Measurements from ENCODE around the gene ACYP2. TPM values are rescaled to one million over a fixed set of nuclear protein-coding genes. Genes with fewer than 3 reads are reported as not detected.
A peak's percentile ranks its signal among the peaks of the same experiment; 100 is the strongest.

ACYP2 gene
- total RNA-seq, 3 donors from 2014 or later, result 19.3 to 39.2 (median 27.8) TPM

- no peaks in the 10 kb centered on the region for H3K36me3 ChIP-seq
- no peaks in the 10 kb centered on the region for H3K27me3 ChIP-seq
- H3K27ac ChIP-seq, result no peak overlapping the region
- intact Hi-C loops (cut with DNase I; ENCODE audit: low total_unique reads), result no loop called here
- TF ChIP-seq POLR2A (IDR thresholded peaks at IDR 0.05), result no peak
- no peak for TF ChIP-seq POLR2AphosphoS5 (IDR thresholded peaks at IDR 0.05)
- TF ChIP-seq CTCF (IDR thresholded peaks at IDR 0.05), result no peak
- no peak for DNase-seq (ENCODE audit: low spot score in 2 of 2)
- H3K9me3 ChIP-seq, result no peaks in the 10 kb centered on the region
- no peak overlapping the region for H3K4me3 ChIP-seq
- H3K4me1 ChIP-seq, result no peaks in the 10 kb centered on the region
Measured at GRCh38 chr2:54191361-54192135, 76.1 kb downstream of the ACYP2 start.

DNA sequence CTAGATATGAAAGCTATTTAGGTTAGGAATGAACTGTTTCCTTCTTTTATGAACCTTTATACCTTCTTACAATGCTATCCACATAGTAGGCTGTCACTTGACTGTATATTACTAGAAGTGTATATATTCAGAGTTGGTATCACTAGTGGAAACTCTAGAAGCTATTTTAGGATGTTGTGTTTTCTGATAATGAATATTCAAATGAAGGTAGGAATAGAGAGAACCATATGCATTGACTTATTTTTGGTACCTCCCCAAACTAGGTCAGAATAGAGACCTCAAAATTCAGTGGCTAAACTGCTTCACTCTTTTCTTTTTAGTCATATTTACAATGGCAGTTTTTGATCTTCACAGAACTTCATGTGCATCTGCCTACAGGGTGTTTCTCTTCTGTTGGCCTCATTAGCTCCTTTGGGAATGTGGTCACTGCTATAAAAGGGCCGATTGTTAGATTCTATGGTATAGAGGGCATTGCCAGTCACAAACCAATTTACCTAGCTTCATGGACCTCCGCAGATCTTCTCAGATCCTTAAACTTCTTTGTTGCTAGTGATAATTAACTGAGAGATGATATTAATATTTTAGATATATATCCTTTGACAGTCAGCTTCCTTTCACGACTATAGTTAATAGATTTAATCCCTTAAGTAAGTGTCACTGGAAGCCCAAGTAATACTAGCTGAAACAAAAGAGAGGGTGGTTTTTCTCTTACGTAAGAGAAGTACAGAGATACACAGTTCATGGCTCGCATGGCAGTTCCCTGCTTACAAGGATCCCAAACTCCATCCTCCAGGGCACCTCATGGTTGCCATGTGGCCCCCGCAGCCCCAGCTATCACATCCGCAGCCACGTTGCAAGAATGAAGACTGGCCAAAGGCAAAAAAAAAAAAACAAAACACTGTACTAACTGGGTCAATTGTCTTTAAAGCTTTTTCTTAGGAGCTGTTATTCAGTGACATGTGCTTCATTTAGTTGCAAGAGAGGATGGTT lies 79.6 kb downstream of the ACYP2 start:
- Histone ChIP-seq H3K36me3 (no peaks in the 10 kb centered on the region), H3K27ac (no peak overlapping the region), H3K4me1 (no peaks in the 10 kb centered on the region), H3K9me3 (no peaks in the 10 kb centered on the region), H3K27me3 (no peaks in the 10 kb centered on the region), H3K4me3 (no peak overlapping the region)
- TF ChIP-seq CTCF (IDR thresholded peaks at IDR 0.05), result no peak
- TF ChIP-seq POLR2A (IDR thresholded peaks at IDR 0.05), result no peak
- no peak for TF ChIP-seq POLR2AphosphoS5 (IDR thresholded peaks at IDR 0.05)
- intact Hi-C loops (cut with DNase I; ENCODE audit: low total_unique reads), result no loop called here
- DNase-seq (ENCODE audit: low spot score in 2 of 2), result no peak

- DNase-seq (ENCODE audit: low spot score in 2 of 2), result no peak
- intact Hi-C loops (cut with DNase I; ENCODE audit: low total_unique reads), result no loop called here
- no peaks in the 10 kb centered on the region for H3K36me3 ChIP-seq
- H3K4me1 ChIP-seq, result no peaks in the 10 kb centered on the region
- no peaks in the 10 kb centered on the region for H3K9me3 ChIP-seq
- no peak overlapping the region for H3K4me3 ChIP-seq
- TF ChIP-seq POLR2A (IDR thresholded peaks at IDR 0.05) (no peak), CTCF (IDR thresholded peaks at IDR 0.05) (no peak), POLR2AphosphoS5 (IDR thresholded peaks at IDR 0.05) (no peak)
- no peak overlapping the region for H3K27ac ChIP-seq
- no peaks in the 10 kb centered on the region for H3K27me3 ChIP-seq
Measured at GRCh38 chr2:54196646-54197045, 81.2 kb downstream of the ACYP2 start.

- DNase-seq (ENCODE audit: low spot score in 2 of 2), result no peak
- no peak for TF ChIP-seq POLR2A (IDR thresholded peaks at IDR 0.05)
- no peak for TF ChIP-seq POLR2AphosphoS5 (IDR thresholded peaks at IDR 0.05)
- TF ChIP-seq CTCF (IDR thresholded peaks at IDR 0.05), result no peak
- Histone ChIP-seq H3K27ac (no peak overlapping the region), H3K4me1 (no peaks in the 10 kb centered on the region), H3K9me3 (no peaks in the 10 kb centered on the region), H3K27me3 (no peaks in the 10 kb centered on the region), H3K36me3 (no peaks in the 10 kb centered on the region), H3K4me3 (no peak overlapping the region)
- intact Hi-C loops (cut with DNase I; ENCODE audit: low total_unique reads), result no loop called here
Measured at GRCh38 chr2:54204476-54204875, 89.1 kb downstream of the ACYP2 start.

DNA sequence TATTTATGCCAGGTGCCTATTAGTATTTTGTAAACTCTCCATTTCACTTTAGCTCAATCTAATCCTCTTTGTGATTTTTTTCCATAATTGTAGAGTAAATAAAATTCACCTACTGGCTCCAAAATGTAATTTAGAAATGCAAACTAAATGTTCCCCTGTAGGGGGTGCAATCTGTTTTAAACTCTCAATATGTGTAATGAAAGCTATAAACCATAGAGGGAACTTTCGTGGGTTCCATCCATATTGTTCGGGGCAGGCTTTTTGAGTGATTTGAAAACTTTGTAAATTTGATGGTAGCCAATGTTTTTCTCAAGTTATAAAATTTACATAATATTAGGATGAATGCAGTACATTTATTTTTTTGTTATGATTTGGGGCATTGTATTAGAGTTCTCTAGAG lies 91.2 kb downstream of the ACYP2 start:
- no peak for DNase-seq (ENCODE audit: low spot score in 2 of 2)
- H3K36me3 ChIP-seq, result no peaks in the 10 kb centered on the region
- no peak overlapping the region for H3K4me3 ChIP-seq
- no peak overlapping the region for H3K27ac ChIP-seq
- intact Hi-C loops (cut with DNase I; ENCODE audit: low total_unique reads), result no loop called here
- no peaks in the 10 kb centered on the region for H3K4me1 ChIP-seq
- peak in 2 of 3 donors; percentile 29 to 39 for TF ChIP-seq CTCF (IDR thresholded peaks at IDR 0.05)
- no peak for TF ChIP-seq POLR2A (IDR thresholded peaks at IDR 0.05)
- H3K27me3 ChIP-seq, result no peaks in the 10 kb centered on the region
- no peaks in the 10 kb centered on the region for H3K9me3 ChIP-seq
